HL-60/S4 treated with phorbol 12-myristate 13-acetate at 8.2 ng/mL for 4 days and 3 days (cell line): ENCODE measurements around the gene GAS6.
"Not testable (repeated sequence)": the region's sequence is repeated elsewhere in the genome, so short reads cannot be mapped to it uniquely, and the experiment has no call there.

Source experiments
- in situ Hi-C: fragments of 300-500 bp; cut with MboI; formaldehyde crosslinking; loops from 2 replicates; pipeline ENCODE4 v1.15.0; 2022; ENCODE audit warnings: low sequenced_read_pairs

Gene GAS6

DNA sequence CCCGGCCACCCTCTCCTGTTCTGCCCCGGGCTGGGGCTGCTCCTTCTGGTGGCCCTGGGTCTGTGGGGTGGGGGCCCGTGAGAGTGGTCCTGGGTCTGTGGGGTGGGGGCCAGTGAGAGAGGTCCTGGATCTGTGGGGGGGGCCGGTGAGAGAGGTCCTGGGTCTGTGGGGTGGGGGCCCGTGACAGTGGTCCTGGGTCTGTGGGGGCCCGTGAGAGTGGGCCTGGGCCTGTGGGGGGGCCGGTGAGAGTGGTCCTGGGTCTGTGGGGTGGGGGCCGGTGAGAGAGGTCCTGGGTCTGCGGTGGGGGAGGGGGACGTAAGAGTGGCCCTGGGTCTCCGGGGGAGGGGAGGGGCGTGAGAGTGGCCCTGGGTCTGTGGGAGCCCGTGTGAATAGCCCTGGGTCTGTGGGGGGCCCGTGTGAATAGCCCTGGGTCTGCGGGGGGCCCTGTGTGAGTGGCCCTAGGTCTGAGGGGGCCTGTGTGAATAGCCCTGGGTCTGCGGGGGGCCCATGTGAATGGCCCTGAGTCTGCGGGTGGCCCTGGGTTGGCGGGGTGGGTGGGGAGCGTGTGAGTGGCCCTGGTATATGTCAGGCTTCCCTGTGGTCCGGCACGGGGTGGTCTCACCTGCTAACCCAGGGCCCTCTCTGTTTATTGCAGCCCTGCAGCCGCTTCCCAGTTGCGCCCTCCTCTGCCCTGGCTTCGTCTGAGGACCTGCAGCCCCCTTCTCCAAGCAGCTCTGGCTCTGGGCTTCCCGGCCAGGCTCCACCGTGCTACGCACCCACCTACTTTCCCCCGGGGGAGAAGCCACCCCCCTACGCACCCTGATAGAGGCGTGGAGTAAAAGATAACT, 52.6 kb downstream of the GAS6 start:
- in situ Hi-C loops = no loop called here

- in situ Hi-C loops = no loop called here
Observed at GRCh38 chr13:113810640-113811039, 53.2 kb downstream of the GAS6 start.

DNA sequence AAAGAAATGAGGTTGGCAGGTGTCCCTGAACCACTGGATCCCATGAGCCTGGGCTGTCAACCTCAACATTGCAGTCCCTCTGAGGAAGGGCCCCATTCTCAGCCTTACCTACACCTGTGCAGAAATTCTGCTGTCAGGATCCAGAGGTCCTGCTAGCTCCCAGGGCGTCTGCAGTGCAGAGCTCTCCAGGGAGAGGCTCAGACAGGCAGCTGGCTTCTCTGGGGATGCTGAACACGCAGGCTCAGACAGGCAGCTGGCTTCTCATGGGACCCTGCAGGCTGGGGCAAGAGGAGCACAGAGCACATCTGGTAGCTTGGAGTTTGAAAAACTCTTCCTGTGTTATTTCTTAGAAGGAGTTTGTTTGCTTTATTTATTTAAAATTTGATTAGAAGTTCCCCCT, 53.9 kb downstream of the GAS6 start:
- in situ Hi-C loops = no loop called here

DNA sequence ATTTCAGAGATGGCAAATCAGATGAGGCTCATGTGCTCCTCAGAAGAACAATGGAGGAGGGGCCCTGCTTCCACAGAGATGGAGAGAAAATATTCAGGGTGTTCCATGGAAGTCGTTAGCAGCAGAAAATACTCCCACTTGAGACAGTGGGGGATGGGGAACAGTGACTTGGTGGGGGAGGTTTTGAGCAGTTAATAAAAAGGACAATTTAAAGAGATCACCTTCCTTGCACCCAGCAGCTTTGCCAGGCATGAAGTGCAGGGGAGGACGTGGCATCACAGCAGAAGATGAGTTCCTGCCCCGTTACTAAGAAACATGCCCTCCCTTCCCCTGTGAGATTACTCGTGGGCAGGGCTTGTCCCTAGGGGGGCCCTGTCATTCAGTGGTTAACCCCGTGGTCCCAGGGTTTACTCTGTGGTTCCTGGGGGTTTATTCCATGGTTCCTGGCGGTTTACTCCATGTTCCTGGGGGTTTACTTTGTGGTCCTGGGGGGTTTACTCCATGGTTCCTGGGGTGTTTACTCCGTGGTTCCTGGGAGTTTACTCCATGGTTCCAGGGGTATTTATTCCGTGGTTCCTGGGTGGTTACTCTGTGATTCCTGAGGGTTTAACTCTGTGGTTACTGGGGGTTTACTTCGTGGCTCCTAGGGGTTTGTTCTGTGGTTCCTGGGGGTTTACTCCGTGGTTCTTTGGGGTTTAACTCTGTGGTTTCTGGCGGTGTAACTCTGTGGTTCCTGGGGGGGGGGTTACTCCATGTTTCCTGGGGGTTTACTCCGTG, 55.6 kb downstream of the GAS6 start:
- in situ Hi-C loops = no loop called here

DNA sequence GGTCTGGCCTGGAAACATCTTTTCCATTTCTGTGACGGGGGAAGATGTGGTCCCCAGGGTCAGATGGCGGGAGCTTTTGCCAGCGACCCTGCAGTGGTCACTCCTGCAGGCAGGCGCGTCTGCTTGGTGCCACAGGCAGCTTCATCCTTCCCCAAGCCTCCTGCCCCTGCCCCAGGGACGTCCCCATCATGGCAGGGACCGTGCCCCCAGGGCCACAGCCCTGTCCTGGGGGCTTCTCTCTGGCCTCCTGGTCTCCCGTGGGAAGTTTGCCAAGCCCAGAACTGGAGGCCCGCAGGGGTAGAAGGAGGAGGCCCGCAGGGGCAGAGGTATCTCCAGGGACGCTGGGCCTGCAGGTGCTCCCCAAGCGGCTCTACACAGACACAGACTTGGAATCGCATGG, 57.4 kb downstream of the GAS6 start:
- in situ Hi-C loops = no loop called here

GRCh38 chr13:113806104-113806471, 57.8 kb downstream of the GAS6 start:
- in situ Hi-C loops = no loop called here

- in situ Hi-C loops = no loop called here
Observed at GRCh38 chr13:113805431-113806103, 58.3 kb downstream of the GAS6 start.

DNA sequence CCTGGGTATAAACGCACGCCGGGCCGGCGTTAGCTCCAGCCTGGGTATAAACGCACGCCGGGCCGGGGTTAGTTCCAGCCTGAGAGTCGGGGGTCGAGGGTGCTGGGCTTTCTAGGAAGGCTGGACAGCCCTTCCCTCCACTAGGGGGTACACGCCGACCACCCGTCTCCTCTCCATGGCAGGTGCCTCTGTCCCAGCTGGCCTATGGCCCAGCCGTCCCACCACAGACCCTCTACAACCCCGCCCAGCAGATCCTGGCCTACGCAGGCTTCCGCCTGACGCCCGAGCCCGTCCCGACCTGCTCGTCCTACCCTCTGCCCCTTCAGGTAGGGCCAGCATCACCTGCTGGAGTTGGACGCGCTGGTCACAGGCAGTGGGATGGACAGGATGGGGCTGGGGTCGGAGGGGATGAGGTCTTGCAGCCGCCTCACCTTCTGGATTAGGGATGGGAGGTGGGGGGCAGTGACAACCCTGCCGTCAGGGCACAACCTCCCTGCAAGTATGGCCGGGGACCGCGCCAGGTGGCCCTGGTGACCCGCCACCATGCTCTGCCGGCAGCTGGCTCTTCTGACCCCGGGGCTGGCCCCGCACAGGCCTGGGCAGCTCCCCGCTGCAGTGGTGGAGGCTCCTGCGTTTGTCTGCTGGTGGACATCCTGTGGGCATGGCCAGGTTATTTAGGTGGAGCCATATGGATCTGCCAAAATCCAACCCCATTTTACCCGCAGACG, 59.0 kb downstream of the GAS6 start:
- in situ Hi-C loops = no loop called here

GRCh38 chr13:113804017-113804702, 59.7 kb downstream of the GAS6 start:
- in situ Hi-C loops = no loop called here

DNA sequence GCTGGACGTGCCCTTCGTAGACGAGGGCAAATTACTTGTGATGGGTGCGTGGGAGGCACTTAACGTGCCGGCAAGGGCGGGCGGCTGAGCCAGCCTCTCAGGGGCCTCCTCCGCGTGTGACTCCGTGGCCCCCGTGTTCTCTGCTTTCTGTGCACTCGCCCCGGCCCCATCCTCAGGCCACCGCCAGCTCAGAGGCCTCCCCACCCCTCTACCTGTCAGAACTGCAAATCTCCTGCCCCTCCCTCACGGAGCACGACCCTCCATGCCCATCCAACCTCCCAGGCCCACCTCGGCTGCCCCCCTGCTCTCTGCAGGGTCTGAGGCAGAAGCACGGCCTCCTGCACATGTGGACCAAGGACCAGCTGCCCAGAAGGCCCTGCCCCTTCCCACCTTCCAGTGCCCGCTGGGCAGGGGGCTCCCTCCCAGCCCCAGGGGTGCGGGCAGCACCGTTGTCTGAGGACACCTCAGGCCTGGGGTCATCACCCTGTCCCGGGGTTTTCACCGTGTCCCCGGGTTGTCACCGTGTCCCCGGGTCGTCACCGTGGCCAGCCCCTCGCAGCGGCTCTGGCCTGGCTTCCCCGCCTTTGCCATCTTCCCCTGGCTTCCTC, 60.4 kb downstream of the GAS6 start:
- in situ Hi-C loops = no loop called here

GRCh38 chr13:113802761-113803160, 61.1 kb downstream of the GAS6 start:
- in situ Hi-C loops = no loop called here

- in situ Hi-C loops = no loop called here
Observed at GRCh38 chr13:113802090-113802531, 61.8 kb downstream of the GAS6 start.

GRCh38 chr13:113801289-113801961, 62.5 kb downstream of the GAS6 start:
- in situ Hi-C loops = no loop called here

GRCh38 chr13:113800576-113800926, 63.3 kb downstream of the GAS6 start:
- in situ Hi-C loops = no loop called here

GRCh38 chr13:113798200-113798811, 65.6 kb downstream of the GAS6 start:
- in situ Hi-C loops = no loop called here

- in situ Hi-C loops = no loop called here
Observed at GRCh38 chr13:113796964-113797676, 66.8 kb downstream of the GAS6 start.

DNA sequence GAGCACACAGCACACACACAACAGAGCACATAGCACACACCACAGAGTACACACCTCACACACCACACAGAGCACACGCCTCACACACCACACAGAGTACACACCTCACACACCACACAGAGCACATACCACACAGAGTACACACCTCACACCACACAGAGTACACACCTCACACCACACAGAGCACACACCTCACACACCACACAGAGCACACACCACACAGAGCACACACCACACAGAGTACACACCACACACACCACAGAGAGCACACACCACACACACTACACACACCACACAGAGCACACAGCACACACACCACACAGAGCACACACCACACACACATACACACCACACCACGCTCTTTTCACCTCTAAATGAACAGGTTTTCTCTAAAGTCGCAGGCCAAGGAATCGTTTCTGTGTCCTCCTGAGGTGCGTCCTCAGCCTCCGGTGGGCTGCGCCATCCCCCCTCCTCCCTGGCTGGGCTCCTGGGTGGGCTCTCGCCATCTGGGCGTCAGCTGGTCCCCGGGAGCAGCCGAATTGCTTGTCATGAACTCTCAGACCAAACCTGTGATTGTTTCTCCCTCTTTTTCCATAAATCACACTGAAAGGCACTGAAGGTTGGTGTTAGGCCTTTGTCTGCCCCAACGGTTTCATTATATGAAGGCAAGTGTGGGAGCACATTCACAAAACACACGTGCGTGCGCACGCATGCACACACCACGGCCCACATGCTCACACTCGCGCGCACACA, 67.5 kb downstream of the GAS6 start:
- in situ Hi-C loops = no loop called here

GRCh38 chr13:113795362-113795761, 68.5 kb downstream of the GAS6 start:
- in situ Hi-C loops = not testable (repeated sequence)
